Caco-2 (cell line): Measurements from ENCODE around the gene HGFAC. TPM values are rescaled to one million over a fixed set of nuclear protein-coding genes. Genes with fewer than 3 reads are reported as not detected.

ENCODE experiments used
- BruUV-seq: library from RNA; stranded (reverse); fragments of 400-500 nt; replicated peaks from 2 replicates; lab custom pipeline; 2021; lab: Mats Ljungman, UMichigan
- CTCF ChIA-PET: fragments of 300-600 bp; sonication (Branson Sonifier 250); formaldehyde crosslinking; loops from one replicate; lab custom pipeline; 2022; ENCODE audit warnings: antibody characterized with exemption; lab: Charles Lee
- POLR2A ChIA-PET: fragments of 300-600 bp; sonication (Branson Sonifier 250); formaldehyde crosslinking; loops from one replicate; lab custom pipeline; 2022; ENCODE audit warnings: antibody characterized with exemption; lab: Charles Lee
- DNase-seq, 2 experiments: peaks; one replicate each; pipeline versions ENCODE4 v3.0.0 to v3.0.0-alpha.2; 2020 to 2022
- H3K27me3 ChIP-seq: replicated peaks from 2 replicates; pipeline ENCODE4 v1.6.0; 2011; ENCODE audit warnings: low read length; ENCODE audit not compliant: control insufficient read depth, insufficient read depth
- H3K36me3 ChIP-seq: 2 replicates; pipeline ENCODE4 v1.5.1; 2011; ENCODE audit warnings: low read length; ENCODE audit not compliant: control insufficient read depth, insufficient read depth
- H3K4me1 ChIP-seq: fragments of 250-450 bp; sonication (Bioruptor Pico); 2 replicates; pipeline ENCODE4 v1.5.1; 2020; ENCODE audit warnings: mild to moderate bottlenecking
- H3K4me3 ChIP-seq: 2 replicates; pipeline ENCODE4 v1.5.1; 2011; ENCODE audit warnings: low read depth, mild to moderate bottlenecking, control low read depth, low read length
- H3K9me3 ChIP-seq: fragments of 250-450 bp; sonication (Bioruptor Pico); 2 replicates; pipeline ENCODE4 v1.5.1; 2020; ENCODE audit warnings: mild to moderate bottlenecking, moderate library complexity
- H3K27ac Mint-ChIP-seq: one replicate; pipeline ENCODE4 v1.8.0; 2022; ENCODE audit warnings: mixed read lengths; ENCODE audit not compliant: unreplicated experiment
- H3K27me3 Mint-ChIP-seq: one replicate; pipeline ENCODE4 v1.8.0; 2022; ENCODE audit warnings: mixed read lengths; ENCODE audit not compliant: insufficient read depth, unreplicated experiment
- H3K36me3 Mint-ChIP-seq: one replicate; pipeline ENCODE4 v1.8.0; 2022; ENCODE audit warnings: mild to moderate bottlenecking, mixed read lengths; ENCODE audit not compliant: insufficient read depth, unreplicated experiment
- H3K4me1 Mint-ChIP-seq: one replicate; pipeline ENCODE4 v1.8.0; 2022; ENCODE audit warnings: low read depth, mixed read lengths; ENCODE audit not compliant: unreplicated experiment
- H3K4me3 Mint-ChIP-seq: one replicate; pipeline ENCODE4 v1.8.0; 2022; ENCODE audit warnings: mild to moderate bottlenecking, moderate library complexity, mixed read lengths; ENCODE audit not compliant: unreplicated experiment
- H3K9me3 Mint-ChIP-seq: one replicate; pipeline ENCODE4 v1.8.0; 2022; ENCODE audit warnings: mixed read lengths; ENCODE audit not compliant: unreplicated experiment
- intact Hi-C: fragments of 100-400 bp; cut with micrococcal nuclease; formaldehyde crosslinking; loops from one replicate; pipeline ENCODE4 v1.10.0; 2022; ENCODE audit not compliant: unreplicated experiment
- total RNA-seq: library from RNA; stranded (reverse); gene quantifications from 2 replicates; pipeline ENCODE4 v1.2.3, GENCODE V29; 2022
- TF ChIP-seq, protein P1 (sequence below), 2 experiments: fragments of 200-600 bp in 1 of 2; IDR thresholded peaks; 1 replicate in 1 of 2; 2 replicates in 1 of 2; pipeline versions ENCODE4 v1.5.1 to v1.8.0; 2011 to 2022; ENCODE audit warnings: antibody characterized with exemption in 1 of 2, control low read depth in 1 of 2, inconsistent platforms in 1 of 2, low read depth in 1 of 2, low read length in 1 of 2, mild to moderate bottlenecking in 1 of 2, moderate library complexity in 1 of 2; ENCODE audit not compliant: insufficient read depth in 1 of 2, severe bottlenecking in 1 of 2, unreplicated experiment in 1 of 2

The HGFAC gene
- total RNA-seq, 1 experiment from 2014 or later, result 0.48 TPM

DNA sequence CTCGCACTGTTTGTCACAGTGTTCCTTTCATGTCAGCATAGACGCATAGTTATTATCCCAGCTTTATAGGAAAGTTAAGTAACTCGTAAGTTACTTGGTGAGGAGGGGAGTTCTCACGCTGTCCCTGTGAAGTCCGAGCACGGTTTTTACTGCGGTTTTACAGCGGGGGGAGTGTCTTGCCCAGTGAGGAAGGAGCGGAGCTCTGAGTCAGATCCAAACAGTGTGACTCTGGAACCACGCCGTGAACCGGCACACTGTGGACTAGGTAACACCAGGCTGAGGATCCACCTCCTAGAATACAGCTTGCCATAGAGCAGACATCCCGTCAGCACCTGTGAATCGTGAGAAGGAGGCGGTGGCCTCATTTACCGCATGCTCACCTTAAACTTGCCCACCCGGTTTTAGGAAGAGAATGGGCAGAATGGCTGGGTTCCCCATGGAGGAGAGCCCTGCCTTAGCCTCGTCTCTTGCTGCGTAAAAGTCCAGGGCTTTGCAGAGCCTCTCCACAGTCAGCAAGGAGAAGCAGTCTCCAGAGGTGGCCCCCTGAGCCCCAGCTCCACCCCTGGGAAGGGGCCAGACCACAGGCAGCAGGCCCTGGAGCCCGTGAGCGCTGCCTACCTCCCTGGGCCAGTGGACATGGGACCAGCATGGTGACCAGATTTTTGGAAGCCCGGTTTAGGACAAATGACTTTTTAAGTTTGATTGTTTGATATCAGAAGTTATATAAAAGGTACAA lies 40.2 kb upstream of the HGFAC start:
- Mint-ChIP-seq H3K27ac (no peak overlapping the region), H3K4me1 (no peaks in the 10 kb centered on the region), H3K9me3 (no peaks in the 10 kb centered on the region), H3K4me3 (no peak overlapping the region), H3K36me3 (peaks cover 9% of the 10 kb centered on the region), H3K27me3 (no peaks in the 10 kb centered on the region)
- Histone ChIP-seq H3K27me3 (no peaks in the 10 kb centered on the region), H3K36me3 (no peaks in the 10 kb centered on the region; the same call in 1 of the 2 replicates), H3K9me3 (no peaks in the 10 kb centered on the region), H3K4me1 (no peaks in the 10 kb centered on the region), H3K4me3 (no peak overlapping the region)
- BruUV-seq, result no TSS peak
- CTCF ChIA-PET, result no interaction called here
- intact Hi-C loops, result no loop called here
- TF ChIP-seq, protein P1, sequence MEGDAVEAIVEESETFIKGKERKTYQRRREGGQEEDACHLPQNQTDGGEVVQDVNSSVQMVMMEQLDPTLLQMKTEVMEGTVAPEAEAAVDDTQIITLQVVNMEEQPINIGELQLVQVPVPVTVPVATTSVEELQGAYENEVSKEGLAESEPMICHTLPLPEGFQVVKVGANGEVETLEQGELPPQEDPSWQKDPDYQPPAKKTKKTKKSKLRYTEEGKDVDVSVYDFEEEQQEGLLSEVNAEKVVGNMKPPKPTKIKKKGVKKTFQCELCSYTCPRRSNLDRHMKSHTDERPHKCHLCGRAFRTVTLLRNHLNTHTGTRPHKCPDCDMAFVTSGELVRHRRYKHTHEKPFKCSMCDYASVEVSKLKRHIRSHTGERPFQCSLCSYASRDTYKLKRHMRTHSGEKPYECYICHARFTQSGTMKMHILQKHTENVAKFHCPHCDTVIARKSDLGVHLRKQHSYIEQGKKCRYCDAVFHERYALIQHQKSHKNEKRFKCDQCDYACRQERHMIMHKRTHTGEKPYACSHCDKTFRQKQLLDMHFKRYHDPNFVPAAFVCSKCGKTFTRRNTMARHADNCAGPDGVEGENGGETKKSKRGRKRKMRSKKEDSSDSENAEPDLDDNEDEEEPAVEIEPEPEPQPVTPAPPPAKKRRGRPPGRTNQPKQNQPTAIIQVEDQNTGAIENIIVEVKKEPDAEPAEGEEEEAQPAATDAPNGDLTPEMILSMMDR (IDR thresholded peaks at IDR 0.05; ENCODE audit: insufficient read depth in 1 of 2, low read depth in 1 of 2, low read length in 1 of 2, severe bottlenecking in 1 of 2, unreplicated experiment in 1 of 2), result no peak
- no peak for DNase-seq
- POLR2A ChIA-PET, result no interaction called here

DNA sequence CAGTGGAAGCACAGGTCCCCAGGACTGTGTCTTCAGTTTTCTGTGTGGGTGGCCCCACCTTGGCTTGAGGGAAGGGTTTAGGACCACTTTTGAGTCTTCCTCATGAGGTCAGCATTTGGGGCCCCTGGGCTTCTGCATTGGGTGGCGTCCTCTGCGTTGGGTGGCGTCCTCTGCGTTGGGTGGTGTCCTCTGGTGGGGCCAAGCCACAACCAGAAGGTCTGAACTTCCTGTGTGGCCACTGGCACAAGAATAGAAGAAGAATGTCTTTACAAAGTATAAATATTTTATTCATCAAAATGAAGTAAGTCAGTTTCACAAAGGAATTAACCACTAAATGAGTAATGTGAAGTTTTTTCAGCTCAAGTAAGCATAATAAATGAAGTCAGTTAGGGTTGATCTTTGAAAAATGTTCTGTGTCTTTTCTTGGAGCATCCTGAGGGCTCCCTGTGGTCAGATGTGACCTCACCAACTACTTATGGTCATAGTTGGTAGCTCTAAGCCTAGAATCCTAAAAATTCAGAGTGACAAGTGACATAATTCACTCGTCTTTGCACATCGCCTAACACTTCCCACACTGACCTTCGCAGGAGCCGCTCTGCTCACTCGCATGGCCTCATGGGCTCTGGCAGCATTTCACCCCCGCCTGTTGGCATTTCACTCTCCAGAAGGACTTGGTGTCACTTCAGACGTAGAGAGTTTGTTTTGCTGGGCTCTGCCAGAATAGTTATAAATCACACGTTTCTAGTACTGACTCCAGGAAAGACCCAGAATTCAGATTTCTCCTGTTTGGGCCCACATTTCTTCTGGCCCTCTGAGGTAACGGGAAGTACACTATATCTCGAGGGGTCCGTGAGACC lies 39.0 kb upstream of the HGFAC start:
- Mint-ChIP-seq H3K4me1 (no peaks in the 10 kb centered on the region), H3K4me3 (no peak overlapping the region), H3K36me3 (no peaks in the 10 kb centered on the region), H3K27me3 (no peaks in the 10 kb centered on the region), H3K27ac (no peak overlapping the region), H3K9me3 (no peaks in the 10 kb centered on the region)
- no peak for DNase-seq
- Histone ChIP-seq H3K4me1 (no peaks in the 10 kb centered on the region), H3K4me3 (no peak overlapping the region), H3K36me3 (no peaks in the 10 kb centered on the region; the same call in 1 of the 2 replicates), H3K27me3 (no peaks in the 10 kb centered on the region), H3K9me3 (no peaks in the 10 kb centered on the region)
- POLR2A ChIA-PET, result no interaction called here
- intact Hi-C loops, result no loop called here
- BruUV-seq, result no TSS peak
- TF ChIP-seq, protein P1 (IDR thresholded peaks at IDR 0.05; ENCODE audit: insufficient read depth in 1 of 2, low read depth in 1 of 2, low read length in 1 of 2, severe bottlenecking in 1 of 2, unreplicated experiment in 1 of 2), result no peak
- CTCF ChIA-PET, result no interaction called here

DNA sequence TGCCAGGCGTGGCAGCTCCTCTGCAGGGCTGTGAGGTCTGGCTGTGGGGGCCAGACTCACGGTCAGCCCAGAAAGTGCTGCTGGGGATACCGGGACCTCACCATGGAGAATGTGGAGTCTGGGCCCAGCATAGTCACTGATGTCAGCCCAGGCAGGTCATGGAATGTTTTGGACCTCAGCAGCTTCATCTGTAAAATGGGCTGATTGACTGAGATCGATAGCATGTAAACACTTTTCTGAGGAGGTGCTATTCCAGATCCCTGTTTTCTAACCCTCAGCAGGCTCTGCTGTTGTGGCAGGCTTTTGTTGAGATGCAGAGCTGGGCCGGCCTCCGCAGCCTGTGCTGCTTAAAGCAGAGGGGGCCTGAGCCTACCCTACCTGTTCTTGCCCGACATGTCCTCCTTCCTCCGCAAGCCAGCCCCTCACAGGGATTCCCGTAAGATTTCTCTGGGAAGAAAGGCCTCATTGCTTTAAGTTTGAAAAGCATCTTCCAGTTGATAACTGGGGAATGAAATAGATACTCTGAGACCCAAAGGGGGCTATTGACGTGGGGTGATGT lies 38.3 kb upstream of the HGFAC start:
- no peaks in the 10 kb centered on the region for H3K4me1 ChIP-seq
- no peaks in the 10 kb centered on the region for H3K36me3 Mint-ChIP-seq
- TF ChIP-seq, protein P1 (IDR thresholded peaks at IDR 0.05; ENCODE audit: insufficient read depth in 1 of 2, low read depth in 1 of 2, low read length in 1 of 2, severe bottlenecking in 1 of 2, unreplicated experiment in 1 of 2), result no peak
- intact Hi-C loops, result no loop called here
- ChIA-PET CTCF (no interaction called here), POLR2A (no interaction called here)
- no peak overlapping the region for H3K4me3 ChIP-seq
- no peaks in the 10 kb centered on the region for H3K27me3 Mint-ChIP-seq
- H3K4me3 Mint-ChIP-seq, result no peak overlapping the region
- no peaks in the 10 kb centered on the region for H3K27me3 ChIP-seq
- no peaks in the 10 kb centered on the region for H3K9me3 ChIP-seq
- H3K9me3 Mint-ChIP-seq, result no peaks in the 10 kb centered on the region
- H3K27ac Mint-ChIP-seq, result no peak overlapping the region
- no peaks in the 10 kb centered on the region for H3K4me1 Mint-ChIP-seq
- H3K36me3 ChIP-seq, result no peaks in the 10 kb centered on the region; the same call in 1 of the 2 replicates
- BruUV-seq, result no TSS peak
- DNase-seq, result no peak
